IPS-NIHi7 (cell line): ENCODE results near the gene LRRC15.

Experiments used
- DNase-seq: peaks from one replicate; pipeline ENCODE4 v3.0.0; 2012; ENCODE audit warnings: mixed read lengths; ENCODE audit errors: extremely low spot score

The LRRC15 gene

DNA sequence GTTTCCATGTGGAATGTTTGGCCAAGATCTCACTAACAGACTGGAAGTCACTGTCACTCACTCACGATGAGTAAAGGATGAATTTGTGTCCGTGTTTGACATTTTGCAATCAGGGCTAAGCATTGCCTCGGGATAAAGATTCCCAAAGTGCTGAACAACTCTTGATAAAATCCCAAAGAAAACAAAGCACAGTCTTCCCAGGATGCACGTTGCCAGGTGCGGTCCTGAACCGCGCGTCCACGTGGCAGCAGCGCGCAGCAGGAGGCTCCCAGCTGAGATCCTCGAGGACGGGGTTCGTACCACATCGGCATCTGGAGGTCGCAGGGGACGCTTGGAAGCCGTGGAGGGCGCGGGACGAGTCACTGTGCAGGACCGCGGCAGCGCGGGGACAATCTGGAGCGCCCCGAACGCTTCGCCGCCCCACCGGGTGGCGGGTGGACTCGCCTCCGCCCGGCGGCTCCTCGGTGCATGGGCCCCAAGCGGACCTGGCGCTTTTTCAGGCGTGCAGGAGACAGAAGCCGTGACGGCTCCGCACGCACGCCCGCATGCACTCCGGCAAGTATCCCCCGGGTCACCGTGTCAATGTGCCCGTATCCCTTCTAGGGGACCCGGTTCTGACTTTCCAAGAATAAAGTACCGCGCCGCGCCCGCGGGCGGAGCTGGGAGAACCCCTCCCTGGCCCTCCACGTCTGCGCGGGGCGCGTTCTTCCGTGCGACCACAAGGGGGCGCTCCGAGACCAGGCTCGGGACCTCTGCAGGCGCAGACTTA is 36.1 kb downstream of the LRRC15 start:
- DNase-seq = peak; percentile 83

DNA sequence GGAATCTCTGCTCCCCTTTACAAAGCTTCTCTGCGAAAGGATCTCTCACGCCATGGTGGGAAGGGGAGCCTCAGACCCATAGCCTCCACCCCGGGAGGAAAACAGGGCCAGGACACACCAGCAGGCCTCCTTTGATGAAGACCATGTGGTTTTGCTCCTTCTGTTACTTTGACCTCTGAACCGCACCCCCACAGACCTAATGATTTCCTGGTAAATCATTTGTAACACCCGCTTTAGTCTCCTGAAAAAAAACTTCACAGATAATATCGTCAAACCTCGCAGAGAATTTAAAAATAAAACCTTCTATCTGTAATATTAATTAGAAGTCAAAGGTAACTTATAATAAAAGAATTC is 36.7 kb downstream of the LRRC15 start:
- DNase-seq = no peak

DNA sequence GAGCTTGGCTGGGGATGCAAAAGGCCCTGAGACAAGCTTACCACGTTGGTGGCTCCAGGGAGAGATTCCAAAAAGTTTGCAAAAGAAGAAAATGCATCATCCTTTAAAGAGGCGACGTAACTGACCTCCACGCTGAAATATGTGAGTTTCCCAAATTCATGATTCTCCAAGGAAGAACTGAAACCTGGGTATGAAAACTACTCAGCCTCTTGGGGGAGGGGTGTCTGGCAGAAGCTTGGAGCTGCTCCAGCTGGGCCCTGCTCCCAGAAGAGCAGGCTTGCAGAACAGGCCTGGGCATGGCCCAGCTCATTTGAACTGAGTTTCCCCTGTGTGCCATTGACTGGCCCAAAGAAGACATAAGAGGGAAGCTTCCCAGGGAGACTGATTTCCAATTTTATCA is 39.0 kb downstream of the LRRC15 start:
- no peak for DNase-seq

DNA sequence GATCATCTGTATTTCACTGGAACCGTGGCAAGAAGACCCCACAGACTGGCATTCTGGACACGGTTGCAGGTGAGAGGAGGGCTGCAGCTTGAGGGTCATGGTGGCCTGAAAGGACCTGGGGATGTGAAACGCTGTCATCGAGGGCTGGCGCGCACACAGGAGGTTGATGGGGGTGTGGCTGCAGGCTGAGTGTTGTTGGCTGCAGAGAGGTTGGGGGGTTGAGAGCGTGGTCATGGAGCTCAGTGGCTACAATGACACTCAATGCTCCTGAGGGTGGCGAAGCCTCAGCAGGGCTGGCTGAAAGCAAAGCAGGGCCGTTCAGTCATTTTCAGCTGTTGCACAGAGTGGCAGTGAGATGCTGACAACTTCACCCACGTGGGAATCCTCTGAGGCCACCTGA is 39.4 kb downstream of the LRRC15 start:
- no peak for DNase-seq

DNA sequence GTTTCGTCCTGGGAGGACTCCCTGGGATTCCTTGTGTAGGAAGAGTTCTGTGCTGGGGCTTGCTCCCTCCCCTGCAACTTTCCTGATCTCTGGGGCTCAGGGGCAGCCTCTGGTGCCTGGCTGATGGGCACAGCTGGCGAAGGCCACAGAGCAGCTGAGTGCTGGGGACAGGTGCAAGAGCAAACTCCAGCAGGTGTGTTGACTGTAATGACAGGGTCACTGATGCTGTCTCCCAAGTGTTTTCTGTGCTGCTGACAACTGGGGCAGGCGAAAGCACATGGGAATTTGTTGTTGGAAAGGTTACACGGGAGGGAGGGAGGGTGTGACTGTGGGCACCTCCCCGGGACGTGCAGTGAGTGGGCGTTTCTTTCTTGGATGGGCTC is 40.0 kb downstream of the LRRC15 start:
- no peak for DNase-seq

DNA sequence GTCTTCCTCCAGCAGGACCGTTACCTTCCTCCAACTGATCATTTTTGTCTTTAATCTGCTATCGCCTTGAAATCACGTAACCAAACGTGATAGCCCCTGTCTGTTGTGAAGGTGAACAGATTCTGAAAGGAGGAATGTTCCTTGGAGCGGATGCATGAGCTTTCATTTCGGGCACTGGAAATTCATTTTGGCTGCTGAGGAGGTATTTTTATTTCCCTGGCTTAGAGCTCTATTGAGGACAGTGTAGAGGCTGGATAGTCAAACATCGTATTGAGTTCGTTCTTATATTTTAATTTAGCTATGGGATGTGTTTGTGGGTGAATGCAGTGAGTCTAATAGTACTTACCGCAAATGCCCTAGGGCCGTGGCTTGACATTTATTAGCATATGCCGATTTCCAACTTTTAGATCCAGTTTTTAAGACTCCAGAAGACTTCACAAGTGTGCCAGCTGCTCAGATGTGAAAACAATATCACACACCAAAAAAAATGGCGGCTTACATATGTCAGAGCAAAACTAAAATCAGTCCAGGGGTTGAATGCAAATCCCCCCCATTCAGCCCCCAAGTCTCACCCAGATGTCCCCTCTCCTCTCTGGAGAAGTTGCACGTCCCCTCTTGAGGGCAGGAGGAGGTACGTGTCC is 40.5 kb downstream of the LRRC15 start:
- no peak for DNase-seq

DNA sequence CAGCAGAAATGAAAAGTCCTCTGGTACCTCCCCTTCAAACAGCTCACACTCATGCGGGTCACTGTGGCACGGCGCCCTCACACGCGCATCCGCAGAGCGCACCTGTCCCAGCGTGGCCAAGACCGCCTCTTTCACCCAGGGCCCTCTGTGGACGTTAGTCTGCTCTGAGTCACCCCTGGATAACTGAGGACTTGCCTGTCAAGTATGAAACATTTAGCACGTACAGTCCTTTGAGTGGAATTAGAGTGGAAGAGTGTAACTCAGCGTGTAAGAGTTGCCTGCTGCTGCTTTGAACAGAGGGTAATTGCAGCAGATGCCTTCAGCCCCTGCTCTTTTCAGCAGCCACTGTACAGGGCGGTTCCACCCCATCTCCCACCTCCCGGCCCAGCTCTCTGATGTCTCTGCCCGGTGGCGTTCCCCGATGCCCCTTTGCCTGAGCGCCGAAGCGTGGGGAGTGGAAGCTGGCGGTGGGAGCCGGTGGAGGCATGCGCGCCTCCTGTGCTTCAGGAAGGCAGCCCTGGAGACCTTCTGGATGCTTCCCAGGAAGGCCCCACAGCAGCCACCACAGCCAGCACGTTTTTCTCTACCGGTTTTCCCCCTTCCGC is 41.4 kb downstream of the LRRC15 start:
- no peak for DNase-seq

DNA sequence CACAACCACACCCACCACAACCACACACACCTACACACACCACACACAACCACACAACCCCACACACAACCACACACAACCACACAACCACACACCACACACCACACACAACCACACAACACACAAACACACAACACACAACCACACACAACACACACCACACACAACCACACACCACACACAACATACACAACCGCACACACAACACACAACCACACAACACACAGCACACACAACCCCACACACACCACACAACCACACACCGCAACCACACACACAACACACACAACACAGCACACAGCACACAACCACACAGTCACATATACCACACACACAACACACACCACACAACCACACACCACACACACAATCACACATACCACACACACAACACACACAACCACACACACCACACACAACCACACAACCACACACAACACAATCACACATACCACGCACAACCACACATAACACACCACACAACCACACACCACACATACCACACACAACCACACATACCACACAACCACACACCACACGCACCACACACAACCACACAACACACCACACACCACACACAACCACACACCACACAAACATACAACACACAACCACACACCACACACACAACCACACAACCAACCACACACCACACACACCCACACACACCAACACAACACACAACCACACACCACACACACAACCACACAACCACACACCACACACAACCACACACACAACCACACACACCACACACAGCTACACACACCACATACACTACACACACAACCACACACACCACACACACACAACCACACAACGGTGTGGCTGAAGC is 42.1 kb downstream of the LRRC15 start:
- DNase-seq = no peak

DNA sequence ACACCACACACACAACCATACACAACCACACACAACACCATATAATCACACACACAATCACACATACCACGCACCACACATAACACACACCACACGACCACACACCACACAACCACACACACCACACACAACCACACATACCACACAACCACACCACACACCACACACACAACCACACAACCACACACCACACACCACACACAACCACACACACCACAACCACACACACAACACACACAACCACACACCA is 42.6 kb downstream of the LRRC15 start:
- DNase-seq = no peak

DNA sequence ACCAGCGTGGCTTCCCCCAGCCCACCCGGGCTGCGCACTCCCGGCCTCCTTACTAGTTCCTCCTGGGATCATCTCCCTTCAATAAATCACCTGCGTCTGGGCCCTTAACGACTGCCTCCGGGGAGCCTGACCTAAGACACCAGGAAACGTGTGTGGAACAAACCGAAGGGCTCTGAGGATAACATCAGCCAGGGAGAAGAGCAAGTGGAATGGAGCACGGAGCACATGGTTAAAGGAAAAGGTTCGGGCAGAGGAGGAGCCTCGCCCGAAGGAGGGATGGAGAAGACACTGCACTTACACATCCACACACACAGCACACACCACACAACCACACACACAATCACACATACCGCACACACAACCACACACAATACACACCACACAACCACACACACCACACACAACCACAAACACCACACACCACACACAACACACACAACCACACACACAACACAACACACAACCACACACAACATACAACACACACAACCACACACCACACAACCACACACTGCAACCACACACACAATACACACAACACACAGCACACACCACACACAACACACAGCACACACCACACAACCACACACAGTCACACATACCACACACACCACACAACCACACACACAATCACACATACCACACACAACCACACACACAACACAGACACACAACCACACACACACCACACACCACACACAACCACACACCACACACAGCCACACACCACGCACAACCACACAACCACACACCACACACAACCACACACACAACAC is 43.2 kb downstream of the LRRC15 start:
- DNase-seq = no peak

DNA sequence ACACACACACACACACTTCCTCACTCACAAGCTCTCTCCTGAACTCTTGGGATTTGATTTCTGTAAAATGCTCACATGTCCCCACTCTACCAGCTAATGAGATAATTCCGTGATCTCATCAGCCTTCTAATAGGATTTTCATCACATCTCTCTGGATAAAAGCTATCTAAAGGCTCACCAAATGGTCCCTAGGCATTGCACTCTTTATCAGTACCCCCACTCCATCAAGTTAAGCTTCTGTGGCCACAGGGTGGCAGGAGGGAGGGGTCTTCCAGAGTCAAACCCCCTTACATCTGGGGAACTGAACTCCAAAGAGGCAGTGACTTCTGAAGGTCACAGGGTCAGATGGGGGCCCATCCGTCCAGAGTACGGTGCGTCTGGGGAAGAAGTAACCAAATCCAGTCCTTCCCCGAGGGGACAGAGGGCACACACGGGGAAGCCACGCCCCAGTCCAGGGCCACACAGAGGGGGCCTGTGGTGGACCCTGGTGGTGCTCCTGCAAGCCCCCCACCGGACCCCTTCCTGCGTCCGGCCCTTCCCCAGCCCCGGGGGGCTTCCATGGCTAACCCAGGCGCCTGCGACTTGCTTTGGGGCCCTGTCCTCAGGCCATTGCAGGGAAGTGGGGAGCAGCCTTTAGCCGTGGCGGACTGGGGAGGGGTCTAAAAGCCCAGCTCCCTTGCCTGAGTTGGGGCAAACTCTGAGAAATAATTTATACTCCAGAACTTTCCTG is 44.0 kb downstream of the LRRC15 start:
- DNase-seq = no peak

DNA sequence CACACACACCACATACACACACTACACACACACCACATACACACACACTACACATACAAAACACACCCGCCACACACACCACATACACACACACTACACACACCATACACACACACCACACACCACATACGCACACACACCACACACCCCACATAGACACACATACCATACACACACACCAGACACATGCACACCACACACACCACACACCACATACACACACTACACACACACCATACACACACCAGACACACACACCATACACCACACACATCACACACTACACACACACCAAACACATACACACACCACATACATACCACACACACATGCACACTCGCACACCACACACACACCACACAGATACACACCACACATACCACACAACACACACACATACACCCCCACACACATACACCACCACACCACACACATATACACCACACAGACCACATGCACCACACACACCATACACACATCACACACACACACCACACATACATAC is 44.7 kb downstream of the LRRC15 start:
- DNase-seq = no peak

DNA sequence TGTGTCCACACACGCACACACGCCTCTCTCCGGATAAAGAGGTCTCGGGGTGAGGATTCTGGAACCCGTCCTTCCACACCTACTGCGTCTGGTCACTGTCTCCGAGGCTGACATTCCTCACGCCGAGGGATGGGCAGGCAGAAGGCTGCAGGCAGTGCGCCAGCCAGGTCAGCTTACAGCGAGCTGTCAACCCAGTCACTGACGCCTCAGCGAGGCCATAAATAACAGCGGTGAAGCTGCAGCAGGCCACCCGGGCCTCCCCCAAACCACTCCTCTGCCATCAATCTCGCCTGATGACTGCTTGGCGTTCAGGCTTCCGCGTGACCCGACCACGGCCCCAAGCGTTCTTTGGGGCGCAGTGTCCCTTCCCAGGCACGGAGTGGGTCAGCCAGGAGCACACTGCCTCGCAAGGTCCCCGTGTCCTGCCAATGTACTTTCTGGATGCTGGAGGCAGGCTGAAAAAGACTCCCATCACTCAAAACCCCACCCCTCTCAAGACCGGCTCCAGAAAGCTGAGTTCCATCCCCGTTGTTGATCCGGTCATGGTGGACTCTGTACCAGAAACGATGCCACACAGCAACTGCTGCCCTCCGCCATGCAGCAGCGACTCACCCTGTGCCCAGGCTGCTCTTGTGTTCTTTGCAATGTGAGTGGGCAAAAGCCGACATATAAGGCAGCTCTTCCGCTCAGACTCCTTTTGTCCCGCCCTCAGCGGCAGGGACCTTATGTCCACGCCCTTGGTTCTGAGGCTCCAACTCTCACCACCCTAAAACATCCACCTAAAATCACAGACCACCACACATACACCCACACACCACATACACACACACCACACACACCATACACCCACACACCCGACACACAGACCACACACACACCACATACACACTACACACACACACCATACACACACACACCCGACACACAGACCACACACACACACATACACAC is 45.5 kb downstream of the LRRC15 start:
- no peak for DNase-seq

DNA sequence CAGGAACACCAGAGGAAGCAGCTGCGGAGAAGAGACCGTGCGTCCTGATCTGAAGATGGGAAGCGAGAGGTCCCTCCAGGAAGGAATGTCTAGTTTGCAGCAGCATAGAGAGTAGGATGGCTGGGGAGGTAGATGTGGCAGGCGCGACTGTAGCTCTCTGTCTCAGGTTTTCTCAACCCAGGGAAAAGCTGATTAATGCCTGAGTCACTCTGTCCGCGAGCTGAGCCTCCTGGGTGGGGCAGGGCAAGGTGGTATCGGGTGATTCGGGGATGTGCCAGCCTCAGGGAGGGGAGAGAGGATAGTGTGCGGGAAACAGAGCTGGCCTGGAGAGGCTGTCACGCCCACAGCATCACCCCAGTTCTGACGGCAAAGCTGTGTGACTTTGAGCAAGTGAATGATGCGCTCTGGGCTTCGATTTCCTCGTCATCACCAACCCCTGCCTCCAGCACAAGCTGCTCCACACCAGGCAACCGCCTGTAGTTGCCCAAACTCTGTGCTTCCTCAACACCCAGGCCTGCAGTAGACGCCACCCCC is 46.8 kb downstream of the LRRC15 start:
- no peak for DNase-seq

DNA sequence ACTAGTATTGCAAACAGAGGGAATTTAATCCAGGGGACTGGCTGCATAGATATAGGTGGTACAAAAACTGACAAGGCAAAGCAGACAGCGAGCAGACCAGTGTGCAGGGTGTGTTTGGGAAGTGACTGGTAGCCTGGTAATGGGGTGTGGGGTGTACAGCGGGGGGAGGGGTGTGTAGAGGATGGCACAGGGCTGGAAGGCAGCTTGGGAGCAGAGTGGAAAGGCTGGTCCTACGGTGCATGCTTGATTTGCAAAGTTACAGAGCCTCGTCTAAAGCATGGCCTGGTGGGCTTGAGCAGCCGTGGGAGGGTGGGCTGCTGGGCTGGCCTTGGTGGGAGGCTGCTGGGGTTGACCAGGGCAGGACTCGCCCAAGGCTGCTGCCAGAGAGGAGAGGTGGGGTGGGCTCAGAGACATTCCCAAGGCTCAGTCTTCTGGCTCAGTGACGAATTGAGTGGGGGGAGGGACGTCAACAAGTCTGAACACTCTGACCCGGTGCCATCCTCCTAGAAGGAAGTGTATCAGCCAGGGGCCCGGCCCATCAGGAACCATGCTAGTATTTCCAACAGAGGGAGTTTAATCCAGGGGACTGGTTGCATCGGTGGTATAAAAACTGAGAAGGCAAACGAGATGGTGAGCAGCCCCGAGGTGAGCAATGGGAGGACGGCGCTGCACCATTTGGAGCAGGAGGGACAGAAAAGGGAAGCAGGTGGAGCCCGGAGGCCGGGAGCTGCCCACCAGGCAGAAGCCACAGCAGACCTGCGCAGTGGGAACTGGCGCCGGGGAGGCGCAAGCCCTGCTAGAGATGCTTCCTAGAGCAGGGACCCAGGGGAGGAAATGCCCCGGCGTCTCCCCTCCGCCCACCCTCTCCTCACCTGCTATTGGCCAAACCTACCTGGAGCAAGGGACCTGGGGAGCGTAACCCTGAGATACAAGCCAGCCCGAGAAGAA is 47.6 kb downstream of the LRRC15 start:
- no peak for DNase-seq

DNA sequence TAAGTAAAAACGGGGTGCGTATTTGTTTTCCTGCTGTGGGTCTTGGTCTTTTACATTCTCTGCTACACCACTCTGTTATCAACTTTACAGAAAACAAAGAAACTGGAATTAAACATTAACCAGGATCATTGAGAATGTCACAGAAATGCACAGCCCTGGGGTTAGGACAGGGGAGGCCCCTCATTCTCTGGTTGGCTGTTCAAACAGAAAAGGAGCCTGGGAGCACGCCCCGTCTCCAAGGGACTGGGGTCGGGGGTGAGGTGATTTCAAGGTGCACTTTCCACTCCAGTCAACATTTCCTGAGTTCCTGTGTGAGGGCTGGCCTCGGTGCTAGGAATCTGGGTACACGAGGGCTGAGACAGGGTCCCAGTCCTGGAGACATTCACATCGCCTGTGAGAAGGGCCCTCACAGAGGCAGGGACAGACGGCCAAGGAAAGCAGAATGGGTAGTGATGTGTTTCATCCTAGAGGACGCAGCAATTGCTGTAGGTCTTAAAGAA is 48.7 kb downstream of the LRRC15 start:
- DNase-seq = no peak

DNA sequence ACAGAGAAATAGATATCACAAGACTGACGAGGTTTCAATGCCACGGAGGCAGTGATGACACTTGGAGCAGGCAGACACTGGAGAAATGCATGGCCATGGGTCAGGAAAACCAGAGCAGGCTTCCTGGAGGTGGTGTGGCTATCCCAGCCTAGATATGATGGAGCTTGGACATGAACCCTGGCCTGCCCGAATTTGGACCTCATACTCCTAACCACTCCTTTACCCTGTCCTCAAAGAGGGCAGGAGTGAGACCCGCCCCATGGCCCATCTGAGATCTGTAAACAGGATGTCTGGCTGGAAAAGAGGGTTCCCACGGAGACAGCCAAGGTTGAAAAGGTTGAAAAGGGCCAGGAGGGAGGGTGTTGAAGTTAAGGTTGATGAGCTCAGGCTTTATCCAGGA is 49.4 kb downstream of the LRRC15 start:
- DNase-seq = no peak

DNA sequence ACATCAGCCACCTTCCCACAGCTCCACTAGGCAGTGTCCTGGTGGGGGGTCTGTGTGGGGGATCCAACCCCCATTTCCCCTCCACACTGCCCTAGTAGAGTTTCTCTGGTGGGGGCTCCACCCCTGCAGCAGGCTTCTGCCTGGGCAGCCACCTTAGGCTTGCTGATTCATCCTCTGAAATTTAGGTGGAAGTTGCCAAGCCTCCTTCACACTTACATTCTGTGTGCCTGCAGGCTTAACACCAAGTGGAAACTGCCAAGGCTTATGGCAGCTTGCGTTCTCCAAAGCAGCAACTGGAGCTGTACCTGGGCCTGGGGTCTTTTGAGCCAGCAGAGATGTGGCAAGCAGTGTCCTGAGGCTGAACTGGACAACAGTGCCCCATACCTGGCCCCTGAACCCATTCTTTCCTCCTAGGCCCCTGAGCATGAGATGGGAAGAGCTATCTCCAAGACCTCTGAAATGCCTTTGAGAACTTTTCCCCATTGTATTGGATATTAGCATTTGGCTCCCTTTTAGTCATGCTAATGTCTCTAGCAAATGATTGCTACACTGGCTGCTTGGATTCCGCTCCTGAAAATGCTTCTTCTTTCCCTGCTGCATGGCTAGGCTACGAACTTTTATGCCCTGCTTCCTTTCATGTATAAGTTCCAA is 50.9 kb downstream of the LRRC15 start:
- no peak for DNase-seq
